Measurements from ENCODE around the gene TMEM191B.
"Not testable (repeated sequence)": the region's sequence is repeated elsewhere in the genome, so short reads cannot be mapped to it uniquely, and the experiment has no call there.

GRCh38 chr22:18527752-18528596 lies at the start of gene TMEM191B:
- TF ChIP-seq, protein P1, sequence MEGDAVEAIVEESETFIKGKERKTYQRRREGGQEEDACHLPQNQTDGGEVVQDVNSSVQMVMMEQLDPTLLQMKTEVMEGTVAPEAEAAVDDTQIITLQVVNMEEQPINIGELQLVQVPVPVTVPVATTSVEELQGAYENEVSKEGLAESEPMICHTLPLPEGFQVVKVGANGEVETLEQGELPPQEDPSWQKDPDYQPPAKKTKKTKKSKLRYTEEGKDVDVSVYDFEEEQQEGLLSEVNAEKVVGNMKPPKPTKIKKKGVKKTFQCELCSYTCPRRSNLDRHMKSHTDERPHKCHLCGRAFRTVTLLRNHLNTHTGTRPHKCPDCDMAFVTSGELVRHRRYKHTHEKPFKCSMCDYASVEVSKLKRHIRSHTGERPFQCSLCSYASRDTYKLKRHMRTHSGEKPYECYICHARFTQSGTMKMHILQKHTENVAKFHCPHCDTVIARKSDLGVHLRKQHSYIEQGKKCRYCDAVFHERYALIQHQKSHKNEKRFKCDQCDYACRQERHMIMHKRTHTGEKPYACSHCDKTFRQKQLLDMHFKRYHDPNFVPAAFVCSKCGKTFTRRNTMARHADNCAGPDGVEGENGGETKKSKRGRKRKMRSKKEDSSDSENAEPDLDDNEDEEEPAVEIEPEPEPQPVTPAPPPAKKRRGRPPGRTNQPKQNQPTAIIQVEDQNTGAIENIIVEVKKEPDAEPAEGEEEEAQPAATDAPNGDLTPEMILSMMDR (IDR thresholded peaks at IDR 0.05; ENCODE audit: poor library complexity): not testable (repeated sequence)
- TF ChIP-seq EZH2phosphoT487 (IDR thresholded peaks at IDR 0.05; ENCODE audit: low read depth, severe bottlenecking, unreplicated experiment): not testable (repeated sequence)

All from hepatocyte (in vitro differentiated cells).